ENCODE data around the gene RRP12. TPM values are rescaled to one million over a fixed set of nuclear protein-coding genes. Genes with fewer than 3 reads are reported as not detected.

The RRP12 gene
- total and polyA plus RNA-seq, 4 donors, result 12.7 to 44.2 (median 21.8) TPM

DNA sequence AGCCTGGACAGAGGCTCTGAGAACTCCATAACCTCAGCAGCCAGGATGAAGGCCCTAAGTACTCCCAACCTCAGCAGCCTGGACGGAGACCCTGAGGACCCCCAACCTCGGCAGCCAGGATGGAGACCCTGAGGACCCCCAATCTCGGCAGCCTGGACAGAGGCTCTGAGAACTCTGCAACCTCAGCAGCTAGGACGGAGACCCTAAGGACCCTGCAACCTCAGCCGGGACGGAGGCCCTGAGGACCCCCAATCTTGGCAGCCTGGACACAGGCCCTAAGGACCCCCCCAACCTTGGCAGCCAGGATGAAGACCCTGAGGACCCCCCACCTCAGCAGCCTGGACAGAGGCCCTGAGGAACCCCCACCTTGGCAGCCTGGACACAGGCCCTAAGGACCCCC lies 16.5 kb downstream of the RRP12 start:
- WGBS, 2 donors, result 93 to 98% methylated on average over 6 of the region's 6 CpGs
- no peak overlapping the region for H3K9ac ChIP-seq (ENCODE audit: insufficient read depth in 1 of 2, low read length in 2 of 2)
- H3K4me3 ChIP-seq, result no peak overlapping the region
- DNase-seq (no peak), ATAC-seq (ENCODE audit: insufficient read depth, low FRiP score) (no peak)
- TF ChIP-seq, protein P1, sequence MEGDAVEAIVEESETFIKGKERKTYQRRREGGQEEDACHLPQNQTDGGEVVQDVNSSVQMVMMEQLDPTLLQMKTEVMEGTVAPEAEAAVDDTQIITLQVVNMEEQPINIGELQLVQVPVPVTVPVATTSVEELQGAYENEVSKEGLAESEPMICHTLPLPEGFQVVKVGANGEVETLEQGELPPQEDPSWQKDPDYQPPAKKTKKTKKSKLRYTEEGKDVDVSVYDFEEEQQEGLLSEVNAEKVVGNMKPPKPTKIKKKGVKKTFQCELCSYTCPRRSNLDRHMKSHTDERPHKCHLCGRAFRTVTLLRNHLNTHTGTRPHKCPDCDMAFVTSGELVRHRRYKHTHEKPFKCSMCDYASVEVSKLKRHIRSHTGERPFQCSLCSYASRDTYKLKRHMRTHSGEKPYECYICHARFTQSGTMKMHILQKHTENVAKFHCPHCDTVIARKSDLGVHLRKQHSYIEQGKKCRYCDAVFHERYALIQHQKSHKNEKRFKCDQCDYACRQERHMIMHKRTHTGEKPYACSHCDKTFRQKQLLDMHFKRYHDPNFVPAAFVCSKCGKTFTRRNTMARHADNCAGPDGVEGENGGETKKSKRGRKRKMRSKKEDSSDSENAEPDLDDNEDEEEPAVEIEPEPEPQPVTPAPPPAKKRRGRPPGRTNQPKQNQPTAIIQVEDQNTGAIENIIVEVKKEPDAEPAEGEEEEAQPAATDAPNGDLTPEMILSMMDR (IDR thresholded peaks at IDR 0.05; ENCODE audit: control extremely low read depth, extremely low read depth), result no peak
- H3K9me3 ChIP-seq (ENCODE audit: control insufficient read depth in 4 of 4, insufficient read depth in 3 of 4, low read length in 3 of 4), result peaks cover 0 to 3% (median 0%) of the 10 kb centered on the region in 4 donors
- H3K4me1 ChIP-seq (ENCODE audit: control insufficient read depth in 5 of 5, insufficient read depth in 5 of 5, low read length in 5 of 5), result no peaks in the 10 kb centered on the region
- H3K27ac ChIP-seq (ENCODE audit: low read depth in 1 of 2, low read length in 1 of 2), result no peak overlapping the region
- peaks cover 14 to 50% (median 25%) of the 10 kb centered on the region in 4 donors for H3K36me3 ChIP-seq (ENCODE audit: control insufficient read depth in 4 of 4, insufficient read depth in 4 of 4, low read length in 4 of 4)
- H3K27me3 ChIP-seq (ENCODE audit: control insufficient read depth in 3 of 3, insufficient read depth in 3 of 3, low read length in 2 of 3), result no peaks in the 10 kb centered on the region

- TF ChIP-seq, protein P1 (IDR thresholded peaks at IDR 0.05; ENCODE audit: control extremely low read depth, extremely low read depth), result no peak
- no peak for DNase-seq
- Histone ChIP-seq H3K9me3 (ENCODE audit: control insufficient read depth in 4 of 4, insufficient read depth in 3 of 4, low read length in 3 of 4) (peaks cover 0 to 4% (median 0%) of the 10 kb centered on the region in 4 donors), H3K36me3 (ENCODE audit: control insufficient read depth in 4 of 4, insufficient read depth in 4 of 4, low read length in 4 of 4) (peaks cover 12 to 51% (median 25%) of the 10 kb centered on the region in 4 donors), H3K4me1 (ENCODE audit: control insufficient read depth in 5 of 5, insufficient read depth in 5 of 5, low read length in 5 of 5) (peaks cover 0 to 2% (median 0%) of the 10 kb centered on the region in 5 donors), H3K4me3 (no peak overlapping the region), H3K27ac (ENCODE audit: low read depth in 1 of 2, low read length in 1 of 2) (no peak overlapping the region), H3K9ac (ENCODE audit: insufficient read depth in 1 of 2, low read length in 2 of 2) (no peak overlapping the region), H3K27me3 (ENCODE audit: control insufficient read depth in 3 of 3, insufficient read depth in 3 of 3, low read length in 2 of 3) (no peaks in the 10 kb centered on the region)
- no peak for ATAC-seq (ENCODE audit: insufficient read depth, low FRiP score)
- WGBS, 2 donors, result 97 to 99% methylated on average over 5 of the region's 5 CpGs
Measured at GRCh38 chr10:97384156-97384555, 17.0 kb downstream of the RRP12 start.

DNA sequence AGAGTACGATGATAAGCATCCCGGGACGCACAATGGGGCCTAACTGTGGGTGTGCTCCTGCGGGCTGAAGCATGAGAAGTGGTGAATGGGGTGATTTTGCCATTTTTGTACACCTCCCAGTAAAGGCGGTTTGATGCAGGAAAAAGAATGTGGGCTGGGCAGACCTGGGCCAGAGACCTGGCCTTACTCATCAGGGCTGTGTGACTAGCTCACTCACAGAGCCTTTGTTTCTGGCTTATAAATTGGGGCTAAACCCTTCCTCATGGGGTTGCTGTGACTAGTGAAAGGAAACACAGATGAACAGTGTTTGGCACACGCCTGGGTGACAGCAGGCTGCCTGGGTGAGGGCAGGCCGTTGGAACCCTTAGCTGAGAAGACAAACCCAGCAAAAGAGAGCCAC lies 18.0 kb downstream of the RRP12 start:
- no peak for ATAC-seq (ENCODE audit: insufficient read depth, low FRiP score)
- WGBS, 2 donors, result 96% methylated on average over 7 of the region's 7 CpGs

More for the DNA sequence above, 18.0 kb downstream of the RRP12 start:
- H3K9ac ChIP-seq (ENCODE audit: insufficient read depth in 1 of 2, low read length in 2 of 2), result no peak overlapping the region
- H3K36me3 ChIP-seq (ENCODE audit: control insufficient read depth in 4 of 4, insufficient read depth in 4 of 4, low read length in 4 of 4), result peaks cover 12 to 49% (median 22%) of the 10 kb centered on the region in 4 donors
- DNase-seq, result no peak
- no peak overlapping the region for H3K27ac ChIP-seq (ENCODE audit: low read depth in 1 of 2, low read length in 1 of 2)
- TF ChIP-seq, protein P1 (IDR thresholded peaks at IDR 0.05; ENCODE audit: control extremely low read depth, extremely low read depth), result no peak
- H3K4me3 ChIP-seq, result no peak overlapping the region
- H3K27me3 ChIP-seq (ENCODE audit: control insufficient read depth in 3 of 3, insufficient read depth in 3 of 3, low read length in 2 of 3), result no peaks in the 10 kb centered on the region
- H3K9me3 ChIP-seq (ENCODE audit: control insufficient read depth in 4 of 4, insufficient read depth in 3 of 4, low read length in 3 of 4), result peaks cover 0 to 4% (median 0%) of the 10 kb centered on the region in 4 donors
- peaks cover 0 to 2% (median 0%) of the 10 kb centered on the region in 5 donors for H3K4me1 ChIP-seq (ENCODE audit: control insufficient read depth in 5 of 5, insufficient read depth in 5 of 5, low read length in 5 of 5)

Data from lung (tissue), 12 donors.